NT2/D1 (cell line): ENCODE data around the gene KCNQ1.

ENCODE experiments used
- DNase-seq: peaks from one replicate; pipeline ENCODE4 v3.0.0-alpha.2; 2011; ENCODE audit warnings: low read depth, low spot score
- H3K27me3 ChIP-seq: 2 replicates; pipeline ENCODE4 v1.6.0; 2011; ENCODE audit warnings: mild to moderate bottlenecking; ENCODE audit not compliant: insufficient read length, insufficient read depth
- H3K36me3 ChIP-seq: 2 replicates; pipeline ENCODE4 v1.6.1; 2011; ENCODE audit warnings: mild to moderate bottlenecking, low read length, mixed read lengths; ENCODE audit not compliant: insufficient read depth, insufficient read length
- H3K4me1 ChIP-seq: 2 replicates; pipeline ENCODE4 v1.5.1; 2011; ENCODE audit not compliant: insufficient read depth, insufficient read length
- H3K4me3 ChIP-seq: 2 replicates; pipeline ENCODE4 v1.5.1; 2011; ENCODE audit warnings: low read depth; ENCODE audit not compliant: insufficient read length
- H3K9ac ChIP-seq: 2 replicates; pipeline ENCODE4 v1.6.0; 2011; ENCODE audit warnings: low read depth; ENCODE audit not compliant: insufficient read length
- H3K9me3 ChIP-seq: 2 replicates; pipeline ENCODE4 v1.5.1; 2011; ENCODE audit warnings: mild to moderate bottlenecking, low read length; ENCODE audit not compliant: insufficient read depth
- SUZ12 ChIP-seq: IDR thresholded peaks from 2 replicates; pipeline ENCODE4 v1.6.1; 2011; ENCODE audit not compliant: insufficient read length, insufficient read depth; ENCODE audit errors: extremely low read depth
- YY1 ChIP-seq: IDR thresholded peaks from 2 replicates; pipeline ENCODE4 v1.6.1; 2011; ENCODE audit not compliant: insufficient read length, insufficient read depth
- ZNF274 ChIP-seq: IDR thresholded peaks from 2 replicates; pipeline ENCODE4 v1.6.1; 2011; ENCODE audit warnings: mild to moderate bottlenecking, low read depth, low read length

KCNQ1 gene

GRCh38 chr11:2571598-2572281 lies 126.9 kb downstream of the KCNQ1 start:
- H3K9ac ChIP-seq, result no peak overlapping the region
- H3K36me3 ChIP-seq, result no peaks in the 10 kb centered on the region
- H3K4me3 ChIP-seq, result no peak overlapping the region
- no peak for DNase-seq
- peaks cover 9% of the 10 kb centered on the region; the same call in 1 of the 2 replicates for H3K9me3 ChIP-seq
- TF ChIP-seq YY1, result no peak
- no peak for TF ChIP-seq SUZ12
- TF ChIP-seq ZNF274, result no peak
- peaks cover 14% of the 10 kb centered on the region for H3K4me1 ChIP-seq
- peaks cover 83% of the 10 kb centered on the region for H3K27me3 ChIP-seq

DNA sequence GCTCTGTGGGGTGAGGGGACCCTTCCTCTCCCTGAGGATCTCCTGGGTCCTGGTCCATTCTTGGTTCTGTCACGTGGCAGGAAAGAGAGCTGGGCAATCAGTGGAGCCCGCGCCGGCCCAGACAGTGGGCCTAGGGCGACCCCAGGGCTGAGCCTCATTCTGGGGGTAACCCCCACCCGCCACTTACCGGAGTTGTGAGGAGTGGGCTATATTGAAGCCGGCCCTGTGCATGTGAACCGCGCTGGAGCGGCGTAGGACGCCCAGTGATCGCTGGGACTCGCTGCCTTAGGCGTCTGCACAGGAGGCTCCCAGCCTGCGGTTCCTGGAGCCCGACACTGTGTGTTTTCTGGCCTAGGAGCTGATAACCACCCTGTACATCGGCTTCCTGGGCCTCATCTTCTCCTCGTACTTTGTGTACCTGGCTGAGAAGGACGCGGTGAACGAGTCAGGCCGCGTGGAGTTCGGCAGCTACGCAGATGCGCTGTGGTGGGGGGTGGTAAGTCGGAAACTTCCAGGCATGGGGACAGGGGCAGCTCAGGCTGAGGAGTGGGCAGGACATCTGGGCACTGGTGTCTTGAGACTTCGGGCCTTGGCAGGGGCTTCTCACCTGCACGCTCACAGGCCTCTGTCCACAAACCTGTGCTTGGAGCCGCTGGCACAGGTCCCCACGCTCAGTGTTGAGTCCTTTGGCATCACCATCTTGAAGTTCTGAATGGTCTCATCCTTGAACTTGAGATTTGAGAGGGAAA lies 127.9 kb downstream of the KCNQ1 start:
- H3K4me3 ChIP-seq, result no peak overlapping the region
- peaks cover 20% of the 10 kb centered on the region for H3K4me1 ChIP-seq
- no peak for DNase-seq
- TF ChIP-seq YY1 (no peak), SUZ12 (no peak), ZNF274 (no peak)
- H3K9ac ChIP-seq, result no peak overlapping the region
- H3K27me3 ChIP-seq, result peaks cover 77% of the 10 kb centered on the region
- H3K36me3 ChIP-seq, result no peaks in the 10 kb centered on the region
- peaks cover 9% of the 10 kb centered on the region; the same call in 1 of the 2 replicates for H3K9me3 ChIP-seq

- Histone ChIP-seq H3K36me3 (no peaks in the 10 kb centered on the region), H3K4me3 (no peak overlapping the region), H3K4me1 (peaks cover 25% of the 10 kb centered on the region), H3K27me3 (peaks cover 80% of the 10 kb centered on the region), H3K9me3 (peaks cover 9% of the 10 kb centered on the region; the same call in 1 of the 2 replicates), H3K9ac (no peak overlapping the region)
- TF ChIP-seq SUZ12 (no peak), YY1 (no peak), ZNF274 (no peak)
- DNase-seq, result no peak
Observed at GRCh38 chr11:2573240-2574042, 128.6 kb downstream of the KCNQ1 start.

DNA sequence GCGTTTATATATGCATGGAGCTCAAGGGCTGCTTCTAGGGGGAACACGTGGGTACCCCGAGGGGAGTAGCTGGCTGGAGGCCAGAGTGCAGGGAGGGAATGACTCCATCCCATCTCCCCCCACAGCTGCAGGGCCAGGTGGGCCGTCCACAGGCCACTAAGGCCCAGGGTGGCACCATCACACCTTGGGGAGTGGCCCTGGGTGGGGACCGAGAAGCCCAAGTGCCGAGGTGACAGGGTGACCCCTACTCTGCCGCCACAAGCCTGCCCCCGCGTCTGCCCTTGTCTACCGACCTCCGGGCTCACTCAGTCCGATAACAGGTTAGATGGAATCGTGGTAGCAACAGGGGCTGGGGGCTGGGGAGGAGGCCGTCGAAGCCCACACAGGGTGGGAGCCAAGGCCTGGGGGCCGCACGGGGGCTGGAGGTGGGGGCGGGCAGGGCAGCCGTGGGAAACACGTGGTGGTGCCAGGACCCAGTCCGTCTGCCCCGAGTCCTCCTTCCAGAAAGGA lies 129.3 kb downstream of the KCNQ1 start:
- Histone ChIP-seq H3K27me3 (peaks cover 79% of the 10 kb centered on the region), H3K36me3 (no peaks in the 10 kb centered on the region), H3K9me3 (peaks cover 9% of the 10 kb centered on the region; the same call in 1 of the 2 replicates), H3K4me1 (peaks cover 28% of the 10 kb centered on the region), H3K9ac (no peak overlapping the region), H3K4me3 (no peak overlapping the region)
- no peak for DNase-seq
- TF ChIP-seq ZNF274 (no peak), SUZ12 (no peak), YY1 (no peak)

DNA sequence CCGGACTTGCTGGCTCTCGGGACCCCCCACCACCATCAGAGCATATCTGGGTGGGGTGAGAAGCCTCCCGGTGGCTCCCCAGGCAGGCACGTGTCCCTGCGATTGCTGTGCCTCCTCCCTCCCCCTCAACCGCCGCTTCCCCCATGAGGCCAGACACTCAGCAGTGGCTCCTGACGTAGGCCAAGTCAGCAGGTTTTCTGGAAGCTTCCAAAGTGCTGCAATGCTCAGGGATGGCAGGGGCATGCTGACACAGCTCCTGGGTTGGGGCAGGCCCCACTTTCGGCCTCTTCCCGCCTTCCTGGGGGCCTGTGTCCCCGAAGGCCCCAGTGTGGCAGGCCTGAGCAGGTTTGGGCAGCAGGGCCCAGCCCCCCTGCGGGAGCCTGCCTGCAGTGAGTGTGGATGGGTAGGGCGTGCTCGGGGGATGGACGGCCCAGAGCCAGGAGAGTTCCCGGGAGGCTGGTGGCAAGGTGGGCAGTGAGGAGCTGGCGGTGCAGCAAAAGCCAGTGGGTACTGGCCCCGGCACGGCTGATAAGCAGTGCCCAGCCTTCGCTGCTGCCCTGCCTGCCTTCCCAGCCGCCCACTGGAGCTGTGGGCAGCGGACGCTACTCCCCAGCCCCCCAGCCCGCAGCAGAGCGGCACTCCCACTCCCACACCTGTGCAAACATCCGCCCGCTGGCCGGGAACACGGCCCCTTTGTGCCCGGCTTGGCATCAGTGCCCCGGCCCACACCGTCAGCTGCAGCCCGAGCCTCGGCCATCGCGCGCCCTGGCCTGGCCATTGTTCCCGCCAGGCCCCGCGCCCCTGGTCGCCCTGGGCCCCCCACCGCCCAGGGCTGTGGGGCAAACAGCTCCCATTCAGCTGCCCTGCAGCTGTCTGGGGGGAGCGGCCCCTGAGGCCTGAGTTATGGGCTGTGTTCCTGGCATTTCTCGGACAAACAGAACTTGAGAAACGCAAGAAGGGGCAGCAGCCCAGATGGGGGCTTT lies 130.0 kb downstream of the KCNQ1 start:
- TF ChIP-seq YY1 (no peak), SUZ12 (no peak), ZNF274 (no peak)
- peaks cover 72% of the 10 kb centered on the region for H3K27me3 ChIP-seq

DNA sequence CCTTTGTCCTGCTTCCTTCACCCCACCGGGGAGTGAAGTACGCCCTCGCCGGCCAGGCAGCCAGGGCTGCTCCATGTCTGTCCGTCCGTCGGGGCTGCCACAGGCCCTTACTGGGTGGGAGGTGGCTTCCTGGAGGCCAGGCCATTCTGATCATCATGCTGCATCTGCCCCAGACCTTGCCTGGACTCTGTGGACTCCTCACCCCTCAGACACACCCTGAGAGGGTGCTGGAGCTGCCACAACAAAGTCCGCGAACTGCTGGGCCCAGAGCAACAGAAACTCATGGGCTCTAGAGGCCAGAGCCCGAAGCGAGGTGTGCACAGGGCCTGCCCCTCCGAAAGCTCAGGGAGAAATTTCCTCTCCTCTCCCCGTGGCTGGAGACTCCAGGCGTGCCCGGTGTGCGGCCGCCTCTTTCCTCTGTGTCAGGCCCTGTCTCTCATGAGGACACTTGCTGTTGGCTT lies 130.8 kb downstream of the KCNQ1 start:
- Histone ChIP-seq H3K9me3 (peaks cover 3% of the 10 kb centered on the region; the same call in 1 of the 2 replicates), H3K9ac (peak overlapping the region; percentile 44), H3K27me3 (peaks cover 69% of the 10 kb centered on the region), H3K4me1 (peaks cover 32% of the 10 kb centered on the region), H3K4me3 (no peak overlapping the region), H3K36me3 (no peaks in the 10 kb centered on the region)
- TF ChIP-seq SUZ12 (no peak), YY1 (no peak), ZNF274 (no peak)
- DNase-seq, result no peak

More for the DNA sequence above, 130.0 kb downstream of the KCNQ1 start:
- Histone ChIP-seq H3K4me1 (peaks cover 29% of the 10 kb centered on the region), H3K36me3 (no peaks in the 10 kb centered on the region), H3K9me3 (peaks cover 9% of the 10 kb centered on the region; the same call in 1 of the 2 replicates), H3K4me3 (no peak overlapping the region), H3K9ac (peak overlapping the region; percentile 44)
- no peak for DNase-seq
